Heart left ventricle (tissue), 16 donors: Measurements from ENCODE around the gene ATF4. TPM values are rescaled to one million over a fixed set of nuclear protein-coding genes. Genes with fewer than 3 reads are reported as not detected.
A peak's percentile ranks its signal among the peaks of the same experiment; 100 is the strongest.

Experiments used
- ATAC-seq, 4 donors: fragments of 200-7000 bp; cut with Tn5 transposase; one replicate each; pipeline ENCODE4 v1.9.1; 2020 to 2022; ENCODE audit warnings: moderate library complexity in 4 of 4, mild to moderate bottlenecking in 3 of 4, moderate number of reproducible peaks in 1 of 4
- DNase-seq, 5 donors: peaks; one replicate each; pipeline ENCODE4 v3.0.0-alpha.2; 2020
- H3K27ac ChIP-seq, 12 donors: fragments of 200-600 bp; sonication (generic) in 4 of 12; one replicate each; pipeline versions ENCODE4 v1.5.0 to v1.8.0; 2016 to 2022; ENCODE audit warnings: mild to moderate bottlenecking in 2 of 12
- H3K27me3 ChIP-seq, 9 donors: fragments of 200-600 bp; sonication (generic) in 2 of 9; one replicate each; pipeline versions ENCODE4 v1.5.1 to v1.8.0; 2016 to 2022; ENCODE audit warnings: mild to moderate bottlenecking in 3 of 9
- H3K36me3 ChIP-seq, 9 donors: fragments of 200-600 bp; sonication (generic) in 2 of 9; one replicate each; pipeline versions ENCODE4 v1.5.0 to v1.8.0; 2018 to 2022; ENCODE audit warnings: mild to moderate bottlenecking in 2 of 9
- H3K4me1 ChIP-seq, 12 donors: fragments of 200-600 bp; sonication (generic) in 4 of 12; one replicate each; pipeline versions ENCODE4 v1.5.0 to v1.8.0; 2016 to 2022; ENCODE audit warnings: mild to moderate bottlenecking in 3 of 12
- H3K4me3 ChIP-seq, 12 donors: fragments of 200-600 bp; sonication (generic) in 4 of 12; one replicate each; pipeline versions ENCODE4 v1.5.0 to v1.8.0; 2017 to 2022; ENCODE audit warnings: mild to moderate bottlenecking in 9 of 12, moderate library complexity in 4 of 12
- H3K9me3 ChIP-seq, 12 donors: fragments of 200-600 bp; sonication (generic) in 4 of 12; one replicate each; pipeline versions ENCODE4 v1.5.0 to v1.8.0; 2016 to 2022; ENCODE audit warnings: mild to moderate bottlenecking in 1 of 12
- POLR2A ChIP-seq, 2 donors: fragments of 450-650 bp; IDR thresholded peaks; one replicate each; pipeline ENCODE4 v1.6.1; 2017; ENCODE audit warnings: antibody characterized with exemption in 2 of 2, mild to moderate bottlenecking in 2 of 2, moderate library complexity in 2 of 2
- WGBS, 4 donors: extraction: QIAGEN DNeasy Blood & Tissue Kit in 2 of 4; methylation state at CpG; one replicate each; pipeline versions ENCODE4 v1.1.5 to v1.1.7; 2013 to 2018; 5-methylcytosine and 5-hydroxymethylcytosine counted together
- intact Hi-C, 10 donors: fragments of 100-400 bp; cut with DNase I; formaldehyde crosslinking; loops; one replicate each; pipeline versions ENCODE4 v1.11.1 to v1.14.2; 2022
- polyA plus RNA-seq, 2 donors: library from polyadenylated mRNA; stranded (reverse); fragments of 200-250 nt; gene quantifications; one replicate each; pipeline ENCODE4 v1.2.3, GENCODE V29; 2013
- total RNA-seq, 9 donors: library from RNA; depleted of rRNA in 2 of 9; stranded (reverse); fragments of >200 nt in 2 of 9; fragmentation: NEBNext Ultra II Directional in 3 of 9; extraction: Animal tissue kit (Norgen Biotek cat#: 25700) in 3 of 9; gene quantifications; one replicate each; pipeline versions ENCODE4 v1.1.0 to v1.2.4, GENCODE V29; 2016 to 2023
- TF ChIP-seq, protein P1 (sequence below), 12 donors: fragments of 200-600 bp; sonication (generic) in 4 of 12; IDR thresholded peaks; one replicate each; pipeline versions ENCODE4 v1.5.0 to v1.8.0; 2018 to 2022; ENCODE audit warnings: antibody characterized with exemption in 12 of 12, mild to moderate bottlenecking in 5 of 12
- donor health status: ischemic (EF 13 %, LVEDD 7.1; RV severe dilation, severe dysfunction).
- donor health status: healthy with polysubstance abuse.
- donor health status: DM: no; HTN: yes; CAD: no.
- donor health status: DM: no; HTN: no; CAD: no.
- donor health status: ischemic (EF 25% LVEDD 6.9; RV normal size, moderate dysfunction).
- donor health status: ischemic (EF 25% LVEDD 5.7; RV mildly dilated, moderate dysfunction).
- donor health status: healthy.
- donor health status: DM: yes; HTN: yes; CAD: no.
- donor health status: ischemic (EF 35%, LVEDD 5.7; RV mildly dilated, moderate dysfunction).
- donor health status: nonischemic (EF 11% LVEDD 7.7; RV severe dilation, severe dysfunction).
- donor health status: DM: yes; HTN: yes; CAD: no.
- donor health status: PGD.
- donor health status: ischemic (EF 29% LVEDD 5.4; RV normal size, mild dysfunction).
- donor health status: nonischemic (EF 23%, LVEDD 6.1; RV moderate dilation, normal function).

Gene ATF4
- total and polyA plus RNA-seq, 11 donors, result 117 to 458 (median 176) TPM

DNA sequence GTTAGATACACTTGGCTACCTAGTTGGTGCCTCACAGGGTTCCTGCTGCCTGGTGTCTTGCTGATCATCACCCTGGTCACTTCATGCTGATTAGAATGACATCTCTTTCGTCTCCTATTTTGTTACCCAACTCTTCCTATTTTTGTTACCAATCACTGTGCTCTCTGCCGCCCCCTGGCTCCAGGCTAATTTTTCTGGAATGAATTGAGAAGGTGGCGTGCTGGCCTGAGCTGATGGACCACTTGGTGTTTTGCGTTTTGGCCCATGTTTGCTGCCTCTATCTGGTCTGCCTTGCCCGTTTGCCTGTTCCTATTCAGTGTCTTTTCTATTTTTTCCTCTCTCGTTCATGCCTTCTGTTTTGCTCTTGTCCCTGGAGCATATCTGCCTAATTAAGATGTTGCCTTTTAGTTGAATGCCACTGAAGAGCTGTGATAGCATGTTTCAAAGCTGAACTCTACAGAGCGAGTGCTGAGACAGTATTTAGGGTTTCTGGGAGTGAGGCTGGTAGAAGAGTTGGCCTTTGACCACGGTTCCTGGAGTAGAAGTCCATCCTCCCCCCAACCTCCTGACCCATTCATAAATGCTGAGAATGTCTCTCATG, 5.9 kb upstream of the ATF4 start:
- intact Hi-C loops, result loop anchor here in 4 of 10 donors (2.0 to 10.0 kb wide), 5 partner anchors 18 to 340 kb away; partner anchors contain the start of genes SYNGR1 (in 1 of the 4) and TAB1 (in 1 of the 4)
- 41 to 43% (median 42%) methylated on average over 8 of the region's 8 CpGs for WGBS, 4 donors
- DNase-seq, result peak in 2 of 5 donors; percentile 62 to 72
- no peak for TF ChIP-seq POLR2A (IDR thresholded peaks at IDR 0.05)
- TF ChIP-seq, protein P1, sequence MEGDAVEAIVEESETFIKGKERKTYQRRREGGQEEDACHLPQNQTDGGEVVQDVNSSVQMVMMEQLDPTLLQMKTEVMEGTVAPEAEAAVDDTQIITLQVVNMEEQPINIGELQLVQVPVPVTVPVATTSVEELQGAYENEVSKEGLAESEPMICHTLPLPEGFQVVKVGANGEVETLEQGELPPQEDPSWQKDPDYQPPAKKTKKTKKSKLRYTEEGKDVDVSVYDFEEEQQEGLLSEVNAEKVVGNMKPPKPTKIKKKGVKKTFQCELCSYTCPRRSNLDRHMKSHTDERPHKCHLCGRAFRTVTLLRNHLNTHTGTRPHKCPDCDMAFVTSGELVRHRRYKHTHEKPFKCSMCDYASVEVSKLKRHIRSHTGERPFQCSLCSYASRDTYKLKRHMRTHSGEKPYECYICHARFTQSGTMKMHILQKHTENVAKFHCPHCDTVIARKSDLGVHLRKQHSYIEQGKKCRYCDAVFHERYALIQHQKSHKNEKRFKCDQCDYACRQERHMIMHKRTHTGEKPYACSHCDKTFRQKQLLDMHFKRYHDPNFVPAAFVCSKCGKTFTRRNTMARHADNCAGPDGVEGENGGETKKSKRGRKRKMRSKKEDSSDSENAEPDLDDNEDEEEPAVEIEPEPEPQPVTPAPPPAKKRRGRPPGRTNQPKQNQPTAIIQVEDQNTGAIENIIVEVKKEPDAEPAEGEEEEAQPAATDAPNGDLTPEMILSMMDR (IDR thresholded peaks at IDR 0.05), result peak; percentile 48 to 81 (median 74)
- peak in 2 of 4 donors; percentile 3 to 6 for ATAC-seq
- Histone ChIP-seq H3K4me3 (no peak overlapping the region), H3K27me3 (no peaks in the 10 kb centered on the region), H3K36me3 (peaks cover 6 to 83% (median 73%) of the 10 kb centered on the region in 9 donors), H3K4me1 (peaks cover 3 to 28% (median 14%) of the 10 kb centered on the region in 12 donors), H3K27ac (peak overlapping the region in 2 of 12 donors; percentile 11 to 28), H3K9me3 (no peaks in the 10 kb centered on the region)

DNA sequence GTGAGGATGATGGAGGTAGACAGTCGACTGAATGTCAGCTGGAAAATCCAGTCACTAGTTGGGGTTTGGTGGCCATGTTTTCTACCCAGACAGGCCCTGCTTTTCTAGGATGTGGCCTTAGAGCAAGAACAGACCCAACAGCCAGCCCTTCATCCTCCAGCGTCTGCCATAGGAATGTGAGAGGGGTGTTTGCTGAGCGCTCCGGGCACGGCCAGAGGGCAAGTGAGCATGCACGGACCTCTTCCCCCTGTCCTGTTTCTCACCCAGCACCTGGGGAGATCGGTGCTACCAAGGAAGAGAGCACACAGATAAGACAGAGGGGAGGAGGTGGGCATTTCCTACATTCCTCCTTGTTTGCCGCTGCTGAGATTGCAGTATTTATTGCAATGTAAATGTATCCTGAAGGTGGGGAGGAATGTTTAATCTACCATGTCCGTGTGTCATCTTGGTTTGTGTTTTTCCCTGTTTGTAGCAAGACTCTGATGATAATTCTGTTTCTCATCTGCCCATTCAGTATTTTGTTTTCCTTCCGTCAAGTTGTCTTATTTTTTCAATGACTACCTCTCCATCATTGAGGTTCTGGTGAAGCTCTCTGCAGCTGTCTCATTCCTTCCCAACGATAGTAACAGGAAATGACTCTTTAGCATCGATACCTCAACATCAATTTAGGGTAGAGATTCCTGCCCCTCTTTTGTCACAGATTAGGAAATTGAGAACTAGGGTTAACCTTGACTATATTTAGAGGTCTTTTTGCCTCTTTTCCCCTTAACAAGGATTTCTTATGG, 4.9 kb upstream of the ATF4 start:
- peaks cover 3 to 28% (median 14%) of the 10 kb centered on the region in 12 donors for H3K4me1 ChIP-seq
- no peak for TF ChIP-seq POLR2A (IDR thresholded peaks at IDR 0.05)
- TF ChIP-seq, protein P1 (IDR thresholded peaks at IDR 0.05), result no peak
- ATAC-seq, result no peak
- H3K27me3 ChIP-seq, result no peaks in the 10 kb centered on the region
- H3K9me3 ChIP-seq, result no peaks in the 10 kb centered on the region
- intact Hi-C loops, result loop anchor here in 6 of 10 donors (2.0 to 10.0 kb wide), 7 partner anchors 19 to 341 kb away; partner anchors contain the start of genes RPL3 (in 1 of the 6), SYNGR1 (in 1 of the 6) and TAB1 (in 1 of the 6)
- H3K4me3 ChIP-seq, result no peak overlapping the region
- WGBS, 4 donors, result 82 to 88% (median 85%) methylated on average over 12 of the region's 12 CpGs
- no peak overlapping the region for H3K27ac ChIP-seq
- DNase-seq, result no peak
- peaks cover 6 to 73% (median 63%) of the 10 kb centered on the region in 9 donors for H3K36me3 ChIP-seq

DNA sequence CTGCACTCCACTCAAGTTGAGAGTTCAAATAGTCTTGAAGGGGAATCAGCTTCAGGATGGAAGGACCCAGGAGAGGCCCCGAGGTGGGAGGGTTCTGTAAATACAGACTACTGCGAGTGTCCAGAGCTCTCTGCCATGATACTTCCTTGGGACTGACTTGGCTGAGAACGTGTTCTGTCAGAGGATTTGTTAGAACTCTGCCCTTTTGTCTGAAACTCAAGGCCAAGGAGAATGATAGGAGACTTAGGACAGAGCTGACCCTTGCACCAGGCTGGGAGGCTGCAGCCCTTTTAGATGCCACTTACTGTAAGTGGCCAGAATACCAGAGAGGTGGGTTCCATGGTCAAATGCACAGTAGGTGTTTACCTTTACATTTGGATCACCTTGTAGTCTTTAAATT, 2.9 kb upstream of the ATF4 start:
- Histone ChIP-seq H3K9me3 (no peaks in the 10 kb centered on the region), H3K36me3 (peaks cover 11 to 69% (median 57%) of the 10 kb centered on the region in 9 donors), H3K27me3 (no peaks in the 10 kb centered on the region), H3K4me3 (no peak overlapping the region), H3K27ac (no peak overlapping the region), H3K4me1 (peaks cover 3 to 41% (median 25%) of the 10 kb centered on the region in 12 donors)
- WGBS, 4 donors, result 80 to 90% (median 85%) methylated on average over 3 of the region's 3 CpGs
- intact Hi-C loops, result loop anchor here in 6 of 10 donors (5.0 to 10.0 kb wide), 6 partner anchors 55 to 343 kb away; partner anchors contain the start of genes RPL3 (in 1 of the 6), SYNGR1 (in 1 of the 6) and TAB1 (in 1 of the 6)
- DNase-seq (no peak), ATAC-seq (no peak)
- TF ChIP-seq POLR2A (IDR thresholded peaks at IDR 0.05), result no peak
- TF ChIP-seq, protein P1 (IDR thresholded peaks at IDR 0.05), result no peak
